A673 (cell line): ENCODE data around the gene NPHP1.

Experiments
- EZH2 ChIP-seq: fragments of 200-600 bp; sonication (generic); IDR thresholded peaks from 2 replicates; pipeline ENCODE4 v1.6.1; 2017; ENCODE audit warnings: borderline replicate concordance, low read depth, mild to moderate bottlenecking, mixed read lengths, antibody characterized with exemption, low read length; ENCODE audit not compliant: poor library complexity, severe bottlenecking
- TF ChIP-seq, protein P1 (sequence below): fragments of 300-800, 200-600 bp; sonication (generic); conservative IDR thresholded peaks from 2 replicates; pipeline ENCODE4 v1.5.1; 2017; ENCODE audit warnings: low read depth, mild to moderate bottlenecking, antibody characterized with exemption, low read length, moderate library complexity, mixed read lengths

DNA sequence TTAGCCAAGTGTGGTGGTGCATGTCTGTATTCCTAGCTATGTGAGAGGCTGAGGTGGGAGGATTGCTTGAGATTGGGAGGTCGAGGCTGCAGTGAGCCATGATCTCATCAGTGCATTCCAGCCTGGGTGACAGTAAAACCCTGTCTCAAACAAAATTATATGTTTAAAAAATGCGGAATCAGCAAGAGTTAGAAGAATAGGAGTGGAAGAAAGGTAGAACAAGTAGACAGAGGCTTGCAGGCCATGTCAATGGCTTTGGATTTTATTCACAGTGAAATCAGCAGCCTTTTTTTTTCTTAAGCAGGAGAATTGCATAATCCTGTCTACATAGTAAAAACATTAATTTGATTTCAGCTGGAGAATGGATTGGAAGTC is 15.4 kb upstream of the NPHP1 start:
- TF ChIP-seq EZH2, result no peak
- TF ChIP-seq, protein P1, sequence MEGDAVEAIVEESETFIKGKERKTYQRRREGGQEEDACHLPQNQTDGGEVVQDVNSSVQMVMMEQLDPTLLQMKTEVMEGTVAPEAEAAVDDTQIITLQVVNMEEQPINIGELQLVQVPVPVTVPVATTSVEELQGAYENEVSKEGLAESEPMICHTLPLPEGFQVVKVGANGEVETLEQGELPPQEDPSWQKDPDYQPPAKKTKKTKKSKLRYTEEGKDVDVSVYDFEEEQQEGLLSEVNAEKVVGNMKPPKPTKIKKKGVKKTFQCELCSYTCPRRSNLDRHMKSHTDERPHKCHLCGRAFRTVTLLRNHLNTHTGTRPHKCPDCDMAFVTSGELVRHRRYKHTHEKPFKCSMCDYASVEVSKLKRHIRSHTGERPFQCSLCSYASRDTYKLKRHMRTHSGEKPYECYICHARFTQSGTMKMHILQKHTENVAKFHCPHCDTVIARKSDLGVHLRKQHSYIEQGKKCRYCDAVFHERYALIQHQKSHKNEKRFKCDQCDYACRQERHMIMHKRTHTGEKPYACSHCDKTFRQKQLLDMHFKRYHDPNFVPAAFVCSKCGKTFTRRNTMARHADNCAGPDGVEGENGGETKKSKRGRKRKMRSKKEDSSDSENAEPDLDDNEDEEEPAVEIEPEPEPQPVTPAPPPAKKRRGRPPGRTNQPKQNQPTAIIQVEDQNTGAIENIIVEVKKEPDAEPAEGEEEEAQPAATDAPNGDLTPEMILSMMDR, result no peak
